Stimulated activated CD8-positive, alpha-beta memory T cell treated with anti-CD3 and anti-CD28 coated beads, Interleukin-4, amount 100 ng/mL, for 48 hours (primary cell): ENCODE data around the gene CHRNG.
A peak's percentile ranks its signal among the peaks of the same experiment; 100 is the strongest.
"Not testable (repeated sequence)": the region's sequence is repeated elsewhere in the genome, so short reads cannot be mapped to it uniquely, and the experiment has no call there.

ENCODE experiments used
- DNase-seq: peaks from one replicate; pipeline ENCODE4 v3.0.0-alpha.2; 2020

CHRNG gene

DNA sequence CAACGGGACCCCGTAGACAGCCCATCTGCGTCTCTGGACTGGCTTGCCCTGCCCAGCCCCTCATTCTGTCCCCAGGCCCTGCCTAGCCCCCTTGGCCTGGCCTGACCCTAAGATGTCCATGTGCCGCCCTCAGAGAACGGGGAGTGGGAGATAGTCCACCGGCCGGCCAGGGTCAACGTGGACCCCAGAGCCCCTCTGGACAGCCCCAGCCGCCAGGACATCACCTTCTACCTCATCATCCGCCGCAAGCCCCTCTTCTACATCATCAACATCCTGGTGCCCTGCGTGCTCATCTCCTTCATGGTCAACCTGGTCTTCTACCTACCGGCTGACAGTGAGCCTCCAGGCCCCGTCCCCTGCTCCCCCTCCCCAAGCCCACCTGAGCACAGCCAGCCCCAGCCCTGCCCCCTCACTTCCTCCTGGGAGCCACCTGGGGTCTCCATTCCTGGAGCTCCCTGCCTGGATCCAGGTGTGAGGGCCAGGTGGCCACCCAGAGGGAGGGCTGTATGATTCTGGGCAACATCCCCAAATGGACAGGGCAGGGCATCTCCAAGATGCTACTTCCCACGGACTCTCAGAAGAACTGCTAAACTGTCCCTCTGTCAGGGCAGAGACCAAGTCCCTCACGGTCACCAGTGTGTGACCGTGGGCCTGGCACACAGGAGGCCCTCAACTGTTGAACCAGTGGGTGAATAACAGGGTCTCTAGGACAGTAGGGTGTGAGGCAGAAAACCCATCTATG lies 9.5 kb upstream of the CHRNG start:
- DNase-seq = no peak

- DNase-seq = no peak
Measured at GRCh38 chr2:232530626-232531260, 8.7 kb upstream of the CHRNG start.

- no peak for DNase-seq
Measured at GRCh38 chr2:232532419-232532818, 7.1 kb upstream of the CHRNG start.

DNA sequence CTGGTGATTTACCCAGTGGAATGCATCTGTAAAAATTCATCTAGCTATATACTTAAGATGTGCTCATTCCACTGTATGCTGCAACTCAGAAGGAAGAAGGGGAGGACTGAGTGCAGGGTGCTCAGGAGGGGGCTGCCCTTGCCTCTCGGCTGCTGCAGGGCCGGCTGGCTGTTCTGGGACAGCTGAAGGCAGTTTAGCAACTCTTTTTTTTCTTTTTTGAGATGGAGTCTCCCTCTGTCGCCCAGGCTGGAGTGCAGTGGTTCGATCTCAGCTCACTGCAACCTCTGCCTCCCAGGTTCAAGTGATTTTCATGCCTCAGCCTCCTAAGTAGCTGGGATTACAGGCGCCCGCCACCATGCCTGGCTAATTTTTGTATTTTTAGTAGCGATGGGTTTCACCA lies 6.7 kb upstream of the CHRNG start:
- not testable (repeated sequence) for DNase-seq

DNA sequence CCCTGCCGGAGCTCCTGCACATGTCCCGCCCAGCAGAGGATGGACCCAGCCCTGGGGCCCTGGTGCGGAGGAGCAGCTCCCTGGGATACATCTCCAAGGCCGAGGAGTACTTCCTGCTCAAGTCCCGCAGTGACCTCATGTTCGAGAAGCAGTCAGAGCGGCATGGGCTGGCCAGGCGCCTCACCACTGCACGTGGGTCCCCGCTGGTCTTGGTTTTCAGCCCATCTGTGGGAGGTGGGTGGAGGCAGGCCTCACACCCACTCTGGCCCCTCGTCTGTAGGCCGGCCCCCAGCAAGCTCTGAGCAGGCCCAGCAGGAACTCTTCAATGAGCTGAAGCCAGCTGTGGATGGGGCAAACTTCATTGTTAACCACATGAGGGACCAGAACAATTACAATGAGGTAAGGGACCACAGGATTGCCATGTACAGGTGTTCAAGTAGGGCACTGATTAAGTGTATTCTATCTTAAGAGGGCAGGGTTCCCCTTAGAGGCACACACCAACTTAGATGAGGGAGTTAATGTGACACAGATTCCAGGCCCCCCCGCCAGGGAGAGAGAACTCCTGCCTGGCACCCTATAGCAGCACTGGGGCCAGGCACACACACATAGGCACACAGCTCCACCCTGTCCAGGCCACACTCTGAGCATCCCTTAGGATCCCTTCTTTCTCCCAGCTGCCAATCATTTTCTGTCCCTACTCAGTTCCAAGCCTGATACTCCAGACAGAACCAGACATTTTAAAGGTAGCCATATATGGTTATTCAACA lies 5.4 kb upstream of the CHRNG start:
- DNase-seq = no peak

DNA sequence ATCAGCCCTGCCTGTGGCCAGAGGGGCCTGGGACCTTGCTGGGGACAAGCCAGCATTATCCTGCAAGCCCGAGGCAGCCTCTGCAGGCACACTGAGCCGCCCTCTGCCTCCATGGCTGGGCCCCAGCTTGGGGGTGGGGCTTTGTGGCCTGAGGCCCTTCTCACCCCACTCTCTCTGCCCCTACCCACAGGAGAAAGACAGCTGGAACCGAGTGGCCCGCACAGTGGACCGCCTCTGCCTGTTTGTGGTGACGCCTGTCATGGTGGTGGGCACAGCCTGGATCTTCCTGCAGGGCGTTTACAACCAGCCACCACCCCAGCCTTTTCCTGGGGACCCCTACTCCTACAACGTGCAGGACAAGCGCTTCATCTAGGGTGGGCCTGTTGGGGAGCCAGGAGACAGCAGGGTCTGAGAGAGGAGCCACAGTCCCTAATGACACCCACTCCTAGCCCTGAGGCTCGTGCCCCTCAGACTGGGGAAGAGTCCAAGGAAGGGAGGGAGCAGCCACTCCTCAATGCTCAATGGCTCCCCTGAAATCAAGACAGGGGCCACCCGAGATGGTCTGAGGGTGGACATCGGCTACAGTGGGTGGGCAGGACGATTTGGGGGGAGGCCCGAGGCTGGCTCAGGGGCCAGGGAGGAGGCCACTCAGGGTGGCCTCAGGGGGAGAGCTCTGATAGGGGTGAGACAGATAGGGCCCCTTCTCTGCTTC lies 4.4 kb upstream of the CHRNG start:
- DNase-seq = no peak

DNA sequence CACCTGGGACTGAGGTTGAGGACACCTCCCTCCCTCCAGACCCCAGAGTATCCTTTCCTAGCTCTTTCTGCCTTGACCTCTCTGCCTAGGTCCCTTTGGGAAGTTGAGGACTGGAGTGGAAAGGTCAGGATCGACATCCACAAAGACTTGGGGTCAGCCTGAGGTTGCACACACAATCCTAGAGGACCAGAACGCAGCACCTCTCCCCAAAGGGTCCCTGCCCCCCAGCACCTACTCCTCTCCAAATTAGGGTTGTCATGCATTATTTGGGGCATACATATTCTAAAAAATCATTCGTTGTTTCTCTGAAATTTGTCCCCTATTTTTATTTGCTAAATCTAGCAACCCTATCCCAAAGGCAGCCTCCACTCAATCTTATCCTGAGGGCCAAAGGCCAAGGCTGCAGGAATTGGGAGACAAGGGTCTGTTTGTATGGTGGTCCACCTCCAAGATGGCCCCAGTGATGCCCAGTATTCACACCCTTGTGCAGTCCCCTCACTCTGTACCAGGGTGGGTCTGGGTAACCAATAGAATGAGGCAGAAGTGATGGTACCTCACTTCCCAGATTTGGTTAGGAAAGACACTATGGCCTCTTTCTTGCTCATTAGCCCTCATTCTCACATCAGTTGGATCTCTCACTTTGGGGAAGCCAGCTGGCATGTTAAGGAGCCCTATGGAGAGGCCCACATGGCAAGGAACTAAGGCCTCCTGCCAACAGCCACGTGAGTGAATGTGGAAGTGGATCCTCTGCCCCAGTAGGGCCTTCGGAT lies 3.5 kb upstream of the CHRNG start:
- no peak for DNase-seq

GRCh38 chr2:232537079-232537478 lies 2.4 kb upstream of the CHRNG start:
- DNase-seq = peak; percentile 45

- DNase-seq = no peak
Measured at GRCh38 chr2:232537499-232537898, 2.0 kb upstream of the CHRNG start.

GRCh38 chr2:232538671-232539070 lies 821 bp upstream of the CHRNG start:
- DNase-seq = no peak

- DNase-seq = no peak
Measured at GRCh38 chr2:232540441-232541041, 1.0 kb downstream of the CHRNG start.

GRCh38 chr2:232541195-232541960 lies 1.9 kb downstream of the CHRNG start:
- DNase-seq = no peak

DNA sequence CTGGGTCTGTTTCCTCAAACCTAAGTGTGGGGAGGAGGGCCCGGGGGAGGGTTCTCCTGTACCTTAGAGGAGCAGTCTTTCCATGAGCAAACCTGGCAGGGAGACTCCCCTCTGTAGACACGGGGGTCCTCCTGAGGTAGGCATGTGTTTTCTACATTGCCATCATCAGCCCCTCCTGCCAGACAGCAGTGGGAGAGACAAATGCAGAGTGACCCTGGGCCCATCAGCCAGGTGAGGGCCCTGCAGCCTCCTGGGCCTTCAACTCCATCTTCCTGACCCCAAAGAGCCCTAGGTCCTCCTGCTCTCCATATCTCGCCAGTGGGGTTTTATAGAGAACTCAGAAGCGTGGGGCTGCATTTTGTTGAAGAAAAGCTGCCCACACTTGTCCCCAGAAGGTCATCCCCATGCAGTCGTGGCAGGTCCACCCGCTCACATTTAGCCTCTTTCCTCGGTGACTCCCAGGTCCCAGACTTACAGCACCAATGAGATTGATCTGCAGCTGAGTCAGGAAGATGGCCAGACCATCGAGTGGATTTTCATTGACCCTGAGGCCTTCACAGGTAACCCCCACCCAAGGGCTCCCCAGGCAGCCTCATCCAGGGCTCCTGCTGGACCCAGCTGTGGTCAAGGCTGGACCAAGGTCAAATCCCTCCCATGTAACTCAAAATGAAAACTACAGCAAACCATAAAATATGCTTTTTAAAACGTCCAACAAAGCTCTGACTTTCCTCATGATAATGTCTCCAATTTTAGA lies 2.6 kb downstream of the CHRNG start:
- DNase-seq = no peak

DNA sequence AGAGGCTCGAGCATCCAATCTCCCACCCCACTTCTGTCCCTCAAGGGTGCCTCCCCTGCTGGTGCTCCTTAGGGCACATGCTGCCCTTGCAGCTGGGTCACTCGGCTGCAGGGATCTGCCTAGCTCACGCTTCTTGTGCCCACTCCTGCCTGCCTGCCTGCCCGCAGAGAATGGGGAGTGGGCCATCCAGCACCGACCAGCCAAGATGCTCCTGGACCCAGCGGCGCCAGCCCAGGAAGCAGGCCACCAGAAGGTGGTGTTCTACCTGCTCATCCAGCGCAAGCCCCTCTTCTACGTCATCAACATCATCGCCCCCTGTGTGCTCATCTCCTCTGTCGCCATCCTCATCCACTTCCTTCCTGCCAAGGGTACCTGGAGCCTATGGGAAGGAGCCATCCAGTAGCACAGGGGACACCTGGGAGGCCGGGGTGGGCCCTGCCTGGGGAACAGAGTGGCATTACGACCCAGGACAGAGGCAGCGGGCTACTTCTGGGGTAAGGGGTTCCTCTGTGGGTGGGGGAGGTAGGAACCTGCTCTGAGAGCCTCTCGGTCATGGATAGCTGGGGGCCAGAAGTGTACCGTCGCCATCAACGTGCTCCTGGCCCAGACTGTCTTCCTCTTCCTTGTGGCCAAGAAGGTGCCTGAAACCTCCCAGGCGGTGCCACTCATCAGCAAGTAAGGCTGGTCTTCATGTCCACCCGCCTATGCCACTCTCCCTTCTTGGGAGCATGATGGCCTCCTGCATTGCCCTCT lies 3.4 kb downstream of the CHRNG start:
- no peak for DNase-seq

DNA sequence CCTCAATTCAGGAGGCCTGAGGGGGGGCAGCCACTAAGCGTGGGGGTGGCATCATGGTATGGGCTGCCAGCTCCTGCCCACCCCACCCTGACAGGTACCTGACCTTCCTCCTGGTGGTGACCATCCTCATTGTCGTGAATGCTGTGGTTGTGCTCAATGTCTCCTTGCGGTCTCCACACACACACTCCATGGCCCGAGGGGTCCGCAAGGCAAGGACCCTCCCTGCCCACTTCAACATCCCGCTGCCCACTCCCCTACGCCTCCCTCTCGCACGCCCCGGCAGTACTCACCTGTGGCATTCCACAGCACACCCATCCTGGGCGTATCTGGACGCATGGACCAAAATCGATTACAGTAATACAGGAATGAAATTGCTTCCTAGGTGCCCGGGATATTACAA lies 4.0 kb downstream of the CHRNG start:
- no peak for DNase-seq

- no peak for DNase-seq
Measured at GRCh38 chr2:232543928-232544631, 4.6 kb downstream of the CHRNG start.

DNA sequence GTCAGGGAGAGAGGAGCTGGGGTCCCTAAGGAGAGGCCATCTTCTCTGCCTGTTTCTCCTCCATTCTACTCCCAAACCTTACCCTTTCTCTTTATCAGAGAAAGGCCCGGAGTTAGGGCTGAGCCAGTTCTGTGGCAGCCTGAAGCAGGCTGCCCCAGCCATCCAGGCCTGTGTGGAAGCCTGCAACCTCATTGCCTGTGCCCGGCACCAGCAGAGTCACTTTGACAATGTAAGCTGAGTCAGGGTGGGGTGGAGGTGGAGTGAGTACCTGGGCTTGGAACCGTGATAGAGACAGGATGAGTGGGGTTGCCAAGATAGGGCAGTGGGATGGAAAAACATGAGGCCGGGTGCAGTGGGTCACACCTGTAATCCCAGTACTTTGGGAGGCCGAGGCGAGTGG lies 5.2 kb downstream of the CHRNG start:
- no peak for DNase-seq

- DNase-seq = no peak
Measured at GRCh38 chr2:232545511-232546375, 6.3 kb downstream of the CHRNG start.
